NCI-H1092 (cell line): Measurements from ENCODE around the gene NTNG2.
A peak's percentile ranks its signal among the peaks of the same experiment; 100 is the strongest.

Experiments
- DNase-seq: peaks from one replicate; lab custom pipeline; 2025; lab: John Stamatoyannopoulos, UW

The NTNG2 gene

DNA sequence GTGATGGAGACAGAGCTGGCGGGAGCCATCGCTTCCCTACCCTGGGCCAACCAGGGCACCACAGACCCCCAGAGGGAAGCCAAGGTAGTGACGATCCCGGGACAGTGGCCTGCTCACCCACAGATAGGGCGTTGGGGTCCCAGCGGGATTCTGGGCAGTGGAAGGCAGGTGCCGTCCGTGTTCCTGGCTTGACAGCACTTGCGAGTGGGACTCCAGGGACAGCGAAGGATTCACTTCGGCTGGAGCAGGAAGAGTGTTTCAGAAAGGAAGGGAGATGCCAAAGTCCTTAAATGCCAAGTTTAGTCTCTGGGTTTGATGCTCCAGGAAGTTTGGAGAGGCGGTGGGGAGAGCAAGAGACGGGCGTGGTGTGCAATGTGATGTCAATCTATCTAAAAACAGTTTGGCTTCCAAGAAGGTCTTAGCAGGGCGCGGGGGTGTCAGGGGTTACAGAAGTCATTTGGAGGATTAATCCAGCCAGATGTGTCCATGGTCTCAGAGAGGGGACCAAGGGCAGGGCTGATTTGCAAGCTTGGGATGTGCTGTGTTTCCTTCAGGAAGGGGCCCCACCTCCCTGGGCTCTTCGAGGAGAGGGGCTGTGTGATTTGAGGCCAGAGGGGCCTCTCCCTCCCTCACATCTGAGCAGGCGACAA, 74.9 kb downstream of the NTNG2 start:
- no peak for DNase-seq

GRCh38 chr9:132237481-132237880, 75.6 kb downstream of the NTNG2 start:
- DNase-seq = no peak

GRCh38 chr9:132238026-132238972, 76.4 kb downstream of the NTNG2 start:
- no peak for DNase-seq

DNA sequence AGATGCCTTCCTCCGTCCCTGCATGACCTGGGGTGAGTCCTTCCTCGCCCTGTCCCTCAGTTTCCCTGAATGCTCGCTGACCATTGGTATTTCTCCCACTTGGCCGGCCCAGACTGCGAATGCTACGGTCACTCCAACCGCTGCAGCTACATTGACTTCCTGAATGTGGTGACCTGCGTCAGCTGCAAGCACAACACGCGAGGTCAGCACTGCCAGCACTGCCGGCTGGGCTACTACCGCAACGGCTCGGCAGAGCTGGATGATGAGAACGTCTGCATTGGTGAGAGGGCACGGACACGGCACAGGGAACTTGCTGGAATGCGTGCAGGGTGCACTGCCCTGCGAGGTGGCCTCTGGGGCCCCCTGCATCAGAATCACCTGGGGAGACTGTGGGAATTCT, 77.1 kb downstream of the NTNG2 start:
- DNase-seq = no peak

GRCh38 chr9:132239518-132239917, 77.7 kb downstream of the NTNG2 start:
- DNase-seq = no peak

GRCh38 chr9:132239999-132240840, 78.4 kb downstream of the NTNG2 start:
- no peak for DNase-seq

GRCh38 chr9:132240841-132241482, 79.1 kb downstream of the NTNG2 start:
- DNase-seq = peak; percentile 68

DNA sequence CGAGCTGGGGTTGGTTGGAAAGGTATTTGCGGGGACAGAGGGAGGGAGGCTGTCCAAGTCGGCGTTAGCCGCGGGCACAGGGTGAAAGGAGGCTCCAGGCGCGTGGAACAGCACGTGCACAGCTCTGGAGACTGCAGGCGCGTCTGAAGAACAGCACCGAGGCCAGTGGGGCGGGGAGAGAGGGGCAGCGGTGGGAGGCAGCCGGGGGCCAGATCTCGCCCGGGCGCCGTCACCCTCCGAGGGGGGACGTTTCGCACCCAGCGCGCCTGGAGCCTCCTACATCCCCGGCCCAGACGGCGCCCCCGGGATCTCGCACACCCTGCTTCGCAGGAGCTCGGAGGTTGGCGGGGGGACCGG, 79.6 kb downstream of the NTNG2 start:
- no peak for DNase-seq

GRCh38 chr9:132241840-132242620, 80.2 kb downstream of the NTNG2 start:
- no peak for DNase-seq

GRCh38 chr9:132242621-132243155, 80.8 kb downstream of the NTNG2 start:
- DNase-seq = no peak

DNA sequence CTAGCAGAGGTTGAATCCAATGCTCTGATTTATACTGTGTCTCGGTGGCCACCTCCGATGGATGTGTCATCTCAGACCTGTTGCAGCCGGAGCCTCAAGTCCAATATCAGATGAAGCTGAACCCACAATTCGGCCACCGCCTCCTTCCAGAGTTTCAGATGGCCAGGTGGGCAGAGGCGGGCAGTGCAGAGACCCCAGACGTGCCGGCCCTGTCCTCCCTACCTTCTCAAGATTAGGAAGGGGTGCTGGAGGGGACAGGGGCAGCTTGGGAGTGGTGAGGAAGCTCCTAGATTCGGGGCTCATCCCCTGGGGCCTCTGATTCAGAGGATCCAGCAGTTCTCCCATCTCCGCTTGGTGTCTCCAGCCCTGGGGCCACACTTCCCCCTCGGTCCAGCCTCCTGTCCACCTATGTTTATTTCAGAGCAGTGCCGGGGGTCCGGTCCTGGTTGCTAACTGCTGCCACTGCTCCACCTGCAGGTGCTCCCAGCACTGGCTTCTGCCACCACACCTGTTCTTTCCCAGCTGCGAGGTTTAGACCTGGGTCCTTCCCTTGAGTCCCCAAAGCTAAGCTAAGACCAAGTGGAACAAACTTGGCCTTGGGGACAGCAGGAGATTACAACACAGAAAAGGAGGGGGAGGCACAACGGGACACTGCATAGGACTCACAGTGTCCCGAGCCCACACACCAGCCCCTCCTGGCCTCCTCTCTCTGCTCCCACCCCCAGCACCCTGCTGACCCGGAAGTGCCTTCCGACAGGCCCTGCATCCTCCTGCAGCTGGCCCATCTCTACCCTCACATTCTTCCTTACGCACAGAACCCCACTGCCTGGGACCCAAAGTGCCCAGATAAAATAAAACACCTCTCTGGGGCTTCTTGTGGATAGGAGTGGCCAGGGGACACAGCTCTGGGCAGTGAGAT, 81.6 kb downstream of the NTNG2 start:
- no peak for DNase-seq

DNA sequence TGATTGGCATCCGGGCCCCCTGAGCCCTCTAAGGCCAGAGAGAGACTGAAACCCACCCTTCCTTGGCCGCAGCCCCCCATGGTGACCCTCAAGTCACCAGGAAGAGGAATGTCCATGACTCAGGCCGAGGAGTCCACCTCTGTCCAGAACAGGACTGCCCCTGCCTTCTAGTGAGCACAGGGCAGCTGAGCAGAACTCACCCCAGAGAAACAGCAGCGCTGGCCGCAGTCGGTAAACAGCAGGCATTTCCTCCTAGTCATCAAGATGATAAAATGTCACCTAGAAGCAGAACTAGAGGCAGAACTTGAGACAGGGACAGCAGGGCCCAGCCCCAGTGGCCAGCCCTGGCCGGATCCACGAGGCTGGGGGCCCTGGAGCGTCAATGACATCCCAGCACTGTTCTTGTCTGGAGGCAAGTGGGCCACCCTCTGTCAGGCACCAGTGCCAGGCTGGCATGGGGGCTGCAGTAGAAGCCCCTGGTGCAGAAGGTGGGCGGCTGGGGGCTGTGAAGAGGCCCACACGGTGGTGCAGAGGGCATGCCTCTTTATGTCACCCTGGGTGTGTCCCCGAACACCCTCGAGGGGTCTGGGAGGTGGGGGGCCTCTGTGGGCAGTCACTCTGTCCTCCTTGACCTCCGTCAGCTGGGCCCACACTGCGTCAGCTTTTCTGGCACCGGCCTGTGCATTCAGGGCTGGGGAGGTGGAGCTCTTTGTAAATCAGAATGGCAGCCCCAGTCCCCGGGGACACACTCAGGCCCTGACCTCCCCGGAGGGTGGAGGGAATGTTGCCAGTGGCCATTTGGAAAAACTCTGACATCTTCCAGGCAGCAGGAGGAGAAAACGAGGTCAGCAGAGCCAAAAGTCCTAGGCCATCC, 83.0 kb downstream of the NTNG2 start:
- no peak for DNase-seq

- no peak for DNase-seq
Measured at GRCh38 chr9:132245465-132245864, 83.6 kb downstream of the NTNG2 start.

GRCh38 chr9:132247942-132248341, 86.1 kb downstream of the NTNG2 start:
- DNase-seq = no peak

DNA sequence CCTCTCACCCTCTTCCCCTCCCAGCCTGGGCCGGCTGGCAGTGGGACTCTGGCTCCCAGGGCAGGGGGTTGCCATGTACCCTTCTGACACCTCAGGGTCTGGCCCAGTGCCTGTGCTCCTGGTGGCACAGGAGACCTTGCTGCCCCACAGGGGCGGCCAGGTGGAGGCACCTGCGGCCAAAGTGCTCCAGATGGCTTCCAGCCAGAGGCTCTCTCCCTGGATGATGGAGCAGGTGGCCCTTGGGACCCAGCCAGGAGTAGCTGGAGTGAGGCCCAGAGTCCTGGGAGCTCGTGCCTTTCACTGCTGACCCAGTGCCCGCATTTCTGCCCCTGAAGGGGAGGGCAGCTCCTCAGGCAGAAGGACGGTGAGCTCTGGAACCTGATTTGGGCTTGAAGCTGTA, 87.3 kb downstream of the NTNG2 start:
- peak; percentile 83 for DNase-seq

DNA sequence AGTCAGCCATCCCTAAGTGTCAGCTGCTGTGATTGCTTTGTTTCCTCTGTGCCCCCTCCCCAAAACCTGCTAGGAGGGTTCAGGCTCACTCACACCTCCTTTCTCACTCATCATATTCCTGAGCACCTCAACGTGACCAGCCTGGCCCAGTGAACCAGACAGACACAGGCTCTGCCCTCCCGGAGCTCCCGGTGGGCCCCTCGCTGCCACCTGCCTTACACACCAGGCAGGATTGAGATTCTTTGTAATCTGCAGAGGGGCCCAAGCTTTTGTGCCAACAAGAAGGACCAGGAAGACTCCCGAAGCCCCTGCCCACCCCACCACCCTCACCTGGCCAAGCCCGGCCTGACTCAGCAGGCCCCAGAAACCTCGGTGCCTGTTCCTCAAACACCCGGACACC, 87.8 kb downstream of the NTNG2 start:
- DNase-seq = no peak

GRCh38 chr9:132250324-132251262, 88.7 kb downstream of the NTNG2 start:
- DNase-seq = no peak

DNA sequence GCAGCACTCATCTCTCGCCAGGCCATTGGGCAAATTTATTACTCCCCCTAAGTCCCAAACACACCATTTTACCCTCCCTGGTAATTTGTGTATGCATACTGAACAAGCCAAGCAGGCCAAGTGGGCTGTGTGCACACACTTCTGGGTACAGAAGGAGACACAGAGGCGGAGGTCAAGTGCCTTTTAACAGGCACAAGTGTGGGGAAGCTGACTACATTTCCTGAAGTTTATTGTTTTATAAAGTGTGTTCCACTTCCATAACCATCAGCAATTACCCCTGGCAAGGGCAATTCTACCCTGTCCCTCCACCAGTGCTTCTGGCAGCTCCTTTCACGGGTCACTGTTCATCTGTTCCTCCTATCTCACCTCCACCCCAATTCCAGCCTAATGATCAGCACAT, 99.0 kb downstream of the NTNG2 start:
- no peak for DNase-seq
